GM18858 (cell line): ENCODE results near the gene KRT33B.

Source experiments
- ATAC-seq: cut with Tn5 transposase; IDR thresholded peaks from one replicate; pipeline ENCODE4 v1.9.1; 2021; ENCODE audit not compliant: unreplicated experiment

The KRT33B gene

GRCh38 chr17:41326173-41327145, 43.2 kb downstream of the KRT33B start:
- ATAC-seq, result no peak

- no peak for ATAC-seq
These were observed 44.0 kb downstream of the KRT33B start for GRCh38 chr17:41325611-41326010.

GRCh38 chr17:41325126-41325525, 44.5 kb downstream of the KRT33B start:
- no peak for ATAC-seq

GRCh38 chr17:41324180-41325075, 45.2 kb downstream of the KRT33B start:
- ATAC-seq, result no peak

DNA sequence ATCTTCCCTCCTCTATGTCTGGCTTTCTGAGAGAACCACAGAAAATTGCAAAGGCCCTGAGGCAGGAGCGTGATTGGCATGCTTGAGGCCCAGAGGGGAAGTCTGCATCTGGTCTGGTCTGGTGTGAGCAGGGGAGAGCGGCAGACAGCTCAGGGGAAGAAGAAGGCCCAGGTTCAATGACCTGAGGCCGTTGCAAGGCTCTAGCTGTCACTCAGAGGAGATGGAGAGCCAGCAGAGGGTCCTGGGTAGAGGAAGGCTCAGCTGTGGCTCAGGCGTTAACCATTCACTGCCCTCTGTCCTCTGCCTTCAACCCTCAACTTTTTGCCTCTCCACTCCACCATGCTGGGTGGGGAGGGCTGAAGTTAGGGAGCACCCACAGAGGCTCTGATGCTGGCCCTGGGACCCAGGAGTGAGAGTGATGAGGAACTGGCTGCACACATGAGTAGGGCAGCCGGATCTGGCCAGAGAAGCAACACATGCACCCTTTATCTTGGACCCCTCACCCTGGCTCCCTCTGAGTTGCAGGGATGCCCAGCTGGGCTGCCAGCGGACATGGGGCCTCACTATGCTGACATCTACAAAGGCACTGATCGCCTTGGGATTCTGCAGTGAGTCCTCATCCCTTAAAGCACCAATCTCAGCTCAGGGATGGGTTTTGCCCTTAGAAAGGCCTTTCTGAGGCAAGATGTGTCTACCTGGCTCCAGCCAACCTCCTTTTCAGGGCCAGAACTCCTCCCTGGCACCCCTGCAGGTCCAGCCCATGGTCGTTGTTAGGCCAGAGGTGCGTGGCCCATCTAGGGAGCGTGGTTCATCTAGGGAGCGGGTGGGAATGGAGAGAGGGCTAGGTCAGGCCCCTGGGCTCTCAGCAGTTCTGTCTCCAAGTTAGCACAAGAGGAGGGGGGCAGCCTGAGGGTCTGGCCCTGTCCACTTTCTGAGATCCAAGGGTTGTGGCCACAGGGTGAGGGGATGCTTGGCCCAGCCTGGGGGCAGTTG, 46.4 kb downstream of the KRT33B start:
- ATAC-seq, result no peak

- no peak for ATAC-seq
These were observed 47.3 kb downstream of the KRT33B start for GRCh38 chr17:41322094-41322902.

DNA sequence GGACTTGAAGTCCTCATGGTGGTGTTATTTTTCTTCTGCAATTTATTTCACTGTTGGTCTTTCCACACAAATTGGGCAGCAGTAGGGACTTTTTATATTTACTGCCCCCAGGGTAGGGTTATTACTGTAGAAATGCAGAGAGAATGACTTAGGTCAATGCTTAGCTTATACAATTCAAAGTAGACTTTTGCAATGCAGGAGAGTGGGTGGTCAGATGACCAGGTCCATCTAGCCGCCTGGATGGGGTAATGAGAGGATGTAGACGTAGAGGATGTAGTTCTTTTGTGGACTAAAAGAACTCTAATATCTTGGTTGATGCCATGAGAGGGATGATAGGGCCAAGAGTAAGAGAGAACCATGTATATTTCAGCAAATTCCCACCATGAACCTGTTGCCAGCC, 51.4 kb downstream of the KRT33B start:
- ATAC-seq, result no peak

- no peak for ATAC-seq
These were observed 53.7 kb downstream of the KRT33B start for GRCh38 chr17:41315814-41316445.

DNA sequence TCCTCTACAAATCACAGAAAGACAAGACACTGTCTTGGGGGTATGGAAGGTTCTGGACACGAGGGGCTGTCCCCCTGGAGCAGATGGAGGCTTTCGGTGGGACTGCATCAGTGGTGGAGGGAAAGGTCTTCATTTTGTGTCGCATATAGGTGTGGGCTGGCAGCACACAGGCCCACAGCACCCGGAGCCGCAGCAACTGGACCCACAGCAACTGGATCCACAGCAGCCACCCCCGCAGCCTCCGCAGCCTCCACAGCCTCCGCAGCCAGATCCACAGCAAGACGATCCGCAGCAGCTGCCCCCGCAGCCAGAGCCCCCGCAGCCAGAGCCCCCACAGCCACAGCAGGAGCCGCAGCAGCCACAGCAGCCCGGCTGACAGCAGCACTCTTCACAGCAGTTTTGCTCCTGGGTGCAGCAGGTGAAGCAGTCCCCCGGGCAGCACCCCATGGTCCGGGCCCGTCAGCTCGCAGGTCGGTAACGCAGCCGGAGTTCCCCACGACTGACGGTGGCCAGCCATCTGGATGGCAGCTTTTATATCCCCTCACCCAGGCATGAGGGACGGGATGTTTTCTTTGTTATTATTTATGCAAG, 54.3 kb downstream of the KRT33B start, which contains the start of gene KRTAP17-1:
TSS of gene KRTAP17-1 (minus strand) at position 507 of the 591 bp plus-strand sequence. CDS start at position 447, 60 bp downstream.
- ATAC-seq, result no peak
